ENCODE measurements around the gene NSDHL.

Gene NSDHL

GRCh38 chrX:152845618-152846240 lies 14.9 kb downstream of the NSDHL start:
- H3K4me3 ChIP-seq (replicated peaks; ENCODE audit: low read depth, low read length), result no peak overlapping the region
- DNase-seq (ENCODE audit: extremely low read depth, insufficient read length), result no peak

GRCh38 chrX:152847281-152847680 lies 16.4 kb downstream of the NSDHL start:
- DNase-seq (ENCODE audit: extremely low read depth, insufficient read length), result no peak
- TF ChIP-seq, protein P1, sequence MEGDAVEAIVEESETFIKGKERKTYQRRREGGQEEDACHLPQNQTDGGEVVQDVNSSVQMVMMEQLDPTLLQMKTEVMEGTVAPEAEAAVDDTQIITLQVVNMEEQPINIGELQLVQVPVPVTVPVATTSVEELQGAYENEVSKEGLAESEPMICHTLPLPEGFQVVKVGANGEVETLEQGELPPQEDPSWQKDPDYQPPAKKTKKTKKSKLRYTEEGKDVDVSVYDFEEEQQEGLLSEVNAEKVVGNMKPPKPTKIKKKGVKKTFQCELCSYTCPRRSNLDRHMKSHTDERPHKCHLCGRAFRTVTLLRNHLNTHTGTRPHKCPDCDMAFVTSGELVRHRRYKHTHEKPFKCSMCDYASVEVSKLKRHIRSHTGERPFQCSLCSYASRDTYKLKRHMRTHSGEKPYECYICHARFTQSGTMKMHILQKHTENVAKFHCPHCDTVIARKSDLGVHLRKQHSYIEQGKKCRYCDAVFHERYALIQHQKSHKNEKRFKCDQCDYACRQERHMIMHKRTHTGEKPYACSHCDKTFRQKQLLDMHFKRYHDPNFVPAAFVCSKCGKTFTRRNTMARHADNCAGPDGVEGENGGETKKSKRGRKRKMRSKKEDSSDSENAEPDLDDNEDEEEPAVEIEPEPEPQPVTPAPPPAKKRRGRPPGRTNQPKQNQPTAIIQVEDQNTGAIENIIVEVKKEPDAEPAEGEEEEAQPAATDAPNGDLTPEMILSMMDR (IDR thresholded peaks at IDR 0.05; ENCODE audit: insufficient read depth, low read length, poor library complexity, severe bottlenecking), result no peak
- H3K4me3 ChIP-seq (replicated peaks; ENCODE audit: low read depth, low read length), result no peak overlapping the region
- H3K27me3 ChIP-seq (replicated peaks; ENCODE audit: control insufficient read depth, insufficient read depth, low read length), result no peaks in the 10 kb centered on the region
- H3K36me3 ChIP-seq (ENCODE audit: control insufficient read depth, insufficient read depth, low read length), result peaks cover 4% of the 10 kb centered on the region

More at GRCh38 chrX:152845618-152846240, 14.9 kb downstream of the NSDHL start:
- TF ChIP-seq, protein P1 (IDR thresholded peaks at IDR 0.05; ENCODE audit: insufficient read depth, low read length, poor library complexity, severe bottlenecking), result no peak
- H3K36me3 ChIP-seq (ENCODE audit: control insufficient read depth, insufficient read depth, low read length), result peaks cover 4% of the 10 kb centered on the region
- H3K27me3 ChIP-seq (replicated peaks; ENCODE audit: control insufficient read depth, insufficient read depth, low read length), result no peaks in the 10 kb centered on the region

DNA sequence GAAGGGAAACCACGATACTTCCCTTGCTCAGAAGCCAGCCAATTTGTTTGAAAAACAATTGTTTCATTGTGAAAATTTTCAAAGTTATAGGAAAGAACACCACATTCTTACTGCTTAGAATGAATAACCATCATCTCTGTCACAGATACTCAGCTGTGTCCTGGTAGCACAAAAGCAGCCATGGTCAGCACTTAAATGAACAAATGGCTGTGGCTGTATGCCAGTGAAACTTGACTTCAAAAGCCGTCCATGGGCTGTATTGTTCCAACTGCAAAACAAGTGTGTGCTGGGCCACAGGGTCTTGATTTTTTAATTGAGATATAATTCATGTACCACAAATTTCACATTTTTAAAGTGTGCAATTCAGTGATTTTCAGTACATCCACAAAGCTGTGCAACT lies 19.6 kb downstream of the NSDHL start:
- H3K4me3 ChIP-seq (replicated peaks; ENCODE audit: low read depth, low read length), result no peak overlapping the region
- DNase-seq (ENCODE audit: extremely low read depth, insufficient read length), result no peak
- peaks cover 2% of the 10 kb centered on the region for H3K36me3 ChIP-seq (ENCODE audit: control insufficient read depth, insufficient read depth, low read length)
- H3K27me3 ChIP-seq (replicated peaks; ENCODE audit: control insufficient read depth, insufficient read depth, low read length), result no peaks in the 10 kb centered on the region
- TF ChIP-seq, protein P1 (IDR thresholded peaks at IDR 0.05; ENCODE audit: insufficient read depth, low read length, poor library complexity, severe bottlenecking), result no peak

DNA sequence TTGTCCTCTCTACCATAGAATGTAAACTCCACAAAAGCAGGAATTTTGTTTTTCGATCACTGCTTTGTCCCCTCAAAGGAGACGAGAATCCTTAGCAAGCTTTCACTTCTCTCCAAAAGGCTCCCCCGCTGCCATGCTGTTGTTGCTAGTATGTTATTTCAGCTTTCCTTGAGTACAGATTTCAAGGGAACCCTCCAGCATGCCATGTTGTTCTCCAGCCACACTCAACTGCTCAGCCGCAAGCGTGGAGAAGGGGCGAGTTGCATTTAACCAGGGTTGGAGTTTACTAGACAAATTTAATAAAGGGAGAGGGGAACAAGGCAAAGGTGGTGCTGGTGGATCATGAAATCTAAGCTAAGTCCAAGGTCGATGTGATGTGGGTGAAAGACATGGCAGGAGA lies 23.1 kb downstream of the NSDHL start:
- TF ChIP-seq, protein P1 (IDR thresholded peaks at IDR 0.05; ENCODE audit: insufficient read depth, low read length, poor library complexity, severe bottlenecking), result no peak
- DNase-seq (ENCODE audit: extremely low read depth, insufficient read length), result no peak
- Histone ChIP-seq H3K4me3 (replicated peaks; ENCODE audit: low read depth, low read length) (no peak overlapping the region), H3K36me3 (ENCODE audit: control insufficient read depth, insufficient read depth, low read length) (peaks cover 2% of the 10 kb centered on the region), H3K27me3 (replicated peaks; ENCODE audit: control insufficient read depth, insufficient read depth, low read length) (no peaks in the 10 kb centered on the region)

DNA sequence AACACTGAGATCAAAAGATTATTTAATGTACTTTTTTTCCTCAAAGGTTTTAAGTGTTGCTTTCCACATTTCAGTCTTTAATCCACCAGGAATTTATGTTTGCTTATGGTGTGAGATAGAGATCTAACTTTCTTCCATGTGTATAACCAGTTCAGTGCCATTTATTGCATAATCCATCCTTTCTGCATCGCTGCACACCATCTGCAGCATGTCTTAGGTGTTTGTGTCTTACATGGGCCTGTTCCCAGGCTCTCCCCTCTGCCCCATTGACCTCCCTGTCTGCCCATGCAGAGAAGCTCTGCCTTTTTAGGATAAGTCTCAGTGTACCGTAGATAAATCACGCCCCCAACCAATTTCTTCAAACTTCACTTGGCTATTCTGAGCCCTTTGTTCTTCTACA lies 30.3 kb downstream of the NSDHL start:
- peaks cover 4% of the 10 kb centered on the region for H3K36me3 ChIP-seq (ENCODE audit: control insufficient read depth, insufficient read depth, low read length)
- TF ChIP-seq, protein P1 (IDR thresholded peaks at IDR 0.05; ENCODE audit: insufficient read depth, low read length, poor library complexity, severe bottlenecking), result no peak
- no peak overlapping the region for H3K4me3 ChIP-seq (replicated peaks; ENCODE audit: low read depth, low read length)
- no peaks in the 10 kb centered on the region for H3K27me3 ChIP-seq (replicated peaks; ENCODE audit: control insufficient read depth, insufficient read depth, low read length)
- no peak for DNase-seq (ENCODE audit: extremely low read depth, insufficient read length)

GRCh38 chrX:152861826-152862225 lies 31.0 kb downstream of the NSDHL start:
- no peaks in the 10 kb centered on the region for H3K27me3 ChIP-seq (replicated peaks; ENCODE audit: control insufficient read depth, insufficient read depth, low read length)
- no peak for DNase-seq (ENCODE audit: extremely low read depth, insufficient read length)
- peaks cover 4% of the 10 kb centered on the region for H3K36me3 ChIP-seq (ENCODE audit: control insufficient read depth, insufficient read depth, low read length)
- H3K4me3 ChIP-seq (replicated peaks; ENCODE audit: low read depth, low read length), result no peak overlapping the region
- TF ChIP-seq, protein P1 (IDR thresholded peaks at IDR 0.05; ENCODE audit: insufficient read depth, low read length, poor library complexity, severe bottlenecking), result no peak

Data from GM06990 (cell line).